ENCODE results near the gene ZBTB40.

The ZBTB40 gene

GRCh38 chr1:22465671-22466070 is 14.0 kb downstream of the ZBTB40 start:
- DNase-seq (ENCODE audit: low read depth) = no peak

DNA sequence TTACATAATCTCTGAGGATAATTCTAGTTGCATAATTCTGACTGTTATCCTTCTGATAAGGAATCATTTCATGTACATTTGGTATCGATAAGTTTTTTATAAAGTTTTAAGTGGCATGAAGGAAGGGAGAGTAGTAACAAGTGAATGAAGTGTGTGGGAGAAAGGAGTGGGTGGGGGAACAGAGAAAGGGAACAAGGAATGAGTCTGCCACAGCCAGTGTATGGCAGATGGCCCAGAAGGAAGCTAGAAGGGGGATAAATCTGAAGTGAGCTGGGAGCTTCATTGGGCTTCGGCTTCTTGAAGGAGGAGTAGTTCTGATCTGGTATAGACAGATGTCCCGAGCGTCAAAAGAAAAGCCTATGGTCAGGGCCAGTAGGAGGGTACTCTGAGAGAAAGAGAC is 18.6 kb downstream of the ZBTB40 start:
- no peak for DNase-seq (ENCODE audit: low read depth)

DNA sequence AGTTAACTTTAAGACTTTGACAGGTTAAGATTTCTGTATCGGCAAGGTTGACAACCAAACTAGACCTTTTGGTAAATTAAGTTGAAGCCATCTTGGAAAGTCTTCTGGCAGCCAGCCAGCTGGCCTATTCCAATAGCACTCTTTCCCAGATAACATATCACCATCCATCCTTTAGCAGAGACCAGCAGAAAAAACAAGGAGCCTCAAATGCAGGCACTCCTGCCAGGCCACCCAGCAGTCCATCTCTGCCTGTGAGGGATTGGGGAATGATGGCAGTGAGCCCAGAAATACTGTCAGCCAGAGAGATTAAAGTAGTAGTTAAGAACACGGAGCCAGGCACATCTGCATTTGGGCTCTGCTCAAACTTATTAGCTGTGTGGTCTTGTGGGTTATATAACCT is 19.4 kb downstream of the ZBTB40 start:
- peak; percentile 43 for DNase-seq (ENCODE audit: low read depth)

DNA sequence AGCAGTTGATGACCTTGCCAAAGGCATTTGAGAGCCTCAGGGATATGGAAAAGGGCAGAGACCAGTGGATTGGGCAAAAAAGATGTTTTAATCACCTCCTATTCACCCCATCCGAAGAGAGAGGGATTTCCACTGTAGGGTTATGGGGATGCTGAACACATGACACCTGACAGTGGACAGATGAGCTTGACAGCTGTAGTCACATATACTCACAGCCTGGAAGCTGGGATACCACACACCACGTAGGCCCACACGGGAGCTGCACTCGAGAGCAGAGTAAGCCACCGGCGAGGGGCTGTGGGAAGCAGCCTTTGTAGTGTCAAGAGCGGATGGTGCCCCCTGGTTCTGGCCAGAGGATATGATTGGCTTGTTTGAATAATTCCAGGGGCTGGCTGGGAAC is 20.0 kb downstream of the ZBTB40 start:
- DNase-seq (ENCODE audit: low read depth) = no peak

DNA sequence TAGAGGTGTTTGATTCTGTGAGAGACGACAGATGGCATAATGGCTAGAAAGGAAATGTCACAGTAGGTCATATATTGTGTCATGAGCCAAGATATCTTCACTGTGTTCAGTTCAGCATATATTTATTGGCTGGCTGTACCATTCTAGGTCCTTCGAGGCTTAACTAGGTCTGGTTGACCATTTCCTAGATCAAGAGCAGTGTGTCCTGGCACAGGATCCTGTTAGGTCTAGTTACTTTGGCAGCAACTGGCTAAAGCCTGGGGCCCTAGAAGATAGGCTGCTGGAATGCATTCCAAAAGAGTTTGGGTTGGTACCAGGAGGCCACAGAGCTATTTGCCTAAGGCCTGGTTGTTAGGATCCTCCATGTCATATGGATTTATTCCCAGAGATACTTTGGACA is 20.9 kb downstream of the ZBTB40 start:
- no peak for DNase-seq (ENCODE audit: low read depth)

DNA sequence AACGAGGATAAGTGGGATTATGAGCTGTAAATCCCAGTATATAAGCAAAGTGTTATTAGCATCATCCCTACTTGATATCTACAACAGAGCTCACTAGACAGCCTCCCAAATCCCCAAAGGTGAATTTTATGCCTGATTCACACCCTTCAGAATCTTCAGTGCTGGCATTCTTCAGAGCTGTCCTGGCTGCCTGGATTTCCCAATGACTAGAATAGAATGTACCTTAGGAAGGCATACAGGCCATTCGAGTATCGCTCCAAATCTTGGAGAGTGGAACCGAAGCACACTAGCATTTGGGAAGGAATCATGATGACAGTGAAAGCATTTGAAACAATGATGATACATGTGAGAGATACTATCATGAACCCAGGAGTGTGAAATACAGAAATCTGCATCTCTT is 22.3 kb downstream of the ZBTB40 start:
- DNase-seq (ENCODE audit: low read depth) = no peak

GRCh38 chr1:22476566-22476965 is 24.9 kb downstream of the ZBTB40 start:
- no peak for DNase-seq (ENCODE audit: low read depth)

- DNase-seq (ENCODE audit: low read depth) = no peak
Measured at GRCh38 chr1:22483121-22483520, 31.5 kb downstream of the ZBTB40 start.

DNA sequence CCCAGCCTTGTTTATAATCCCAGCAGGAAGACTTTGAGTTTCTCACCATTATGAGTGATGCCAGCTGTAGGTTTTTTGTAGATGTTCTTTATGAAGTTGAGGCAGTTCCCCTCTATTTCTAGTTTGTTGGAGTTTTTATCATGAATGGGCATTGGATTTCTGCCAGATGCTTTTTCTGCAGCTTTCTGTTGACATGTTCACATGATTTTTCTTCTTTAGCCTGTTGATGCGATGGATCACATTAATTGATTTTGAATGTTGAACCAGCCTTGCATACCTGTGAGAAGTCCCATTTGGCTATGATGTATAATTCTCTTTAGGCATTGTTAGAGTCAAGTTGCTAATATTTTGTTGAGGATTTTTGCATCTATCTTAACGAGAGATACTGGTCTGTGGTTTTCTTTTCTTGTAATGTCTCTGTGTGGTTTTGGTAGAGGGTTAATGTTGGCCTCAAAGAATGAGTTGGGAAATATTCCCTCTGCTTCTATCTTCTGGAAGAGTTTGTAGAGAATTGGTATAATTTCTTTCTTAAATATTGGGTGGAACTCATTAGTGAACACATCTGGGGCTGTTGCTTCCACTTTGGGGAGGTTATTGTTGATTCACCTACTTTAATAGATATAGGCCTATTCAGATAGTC is 33.2 kb downstream of the ZBTB40 start:
- no peak for DNase-seq (ENCODE audit: low read depth)

GRCh38 chr1:22485431-22485830 is 33.8 kb downstream of the ZBTB40 start:
- DNase-seq (ENCODE audit: low read depth) = no peak

DNA sequence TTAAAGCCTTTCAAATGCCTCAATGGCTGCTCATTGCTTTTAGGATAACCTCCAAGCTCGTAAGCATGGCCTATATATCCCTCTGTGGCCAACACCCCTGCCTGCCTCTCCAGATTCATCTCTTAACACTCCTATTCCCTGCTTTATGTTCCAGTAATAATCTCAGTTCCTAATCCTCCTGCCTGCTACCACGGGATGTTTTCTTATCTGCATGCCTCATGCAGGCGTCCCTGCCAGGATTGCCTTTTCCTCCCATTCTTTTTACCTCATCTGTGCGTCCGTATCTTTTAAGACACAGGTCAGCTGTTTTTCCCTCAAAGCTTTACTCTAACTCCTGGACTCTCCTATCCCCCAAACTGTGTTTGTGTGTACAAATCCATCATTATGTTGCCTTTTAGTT is 36.1 kb downstream of the ZBTB40 start:
- DNase-seq (ENCODE audit: low read depth) = no peak

DNA sequence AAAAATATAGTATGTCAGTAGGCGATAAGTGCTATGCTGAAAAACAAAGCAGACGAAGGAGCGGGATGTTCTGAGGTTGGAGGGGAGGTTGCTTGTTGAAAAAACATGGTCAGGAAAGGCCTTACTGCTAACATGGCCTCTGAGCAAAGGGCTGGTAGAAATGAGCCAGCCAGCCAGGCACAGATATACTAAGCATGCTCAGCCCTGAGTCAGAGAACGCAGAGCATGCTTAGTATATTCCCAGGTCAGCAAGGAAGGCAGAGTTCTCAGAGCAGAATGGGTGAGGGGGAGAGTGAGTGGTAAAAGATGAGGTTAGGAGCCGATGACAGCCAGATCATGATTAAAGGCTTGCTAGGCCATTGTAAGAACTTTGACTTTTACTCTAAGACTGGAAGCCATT is 36.7 kb downstream of the ZBTB40 start:
- DNase-seq (ENCODE audit: low read depth) = no peak

GRCh38 chr1:22489278-22489677 is 37.6 kb downstream of the ZBTB40 start:
- DNase-seq (ENCODE audit: low read depth) = no peak

GRCh38 chr1:22489823-22490222 is 38.2 kb downstream of the ZBTB40 start:
- DNase-seq (ENCODE audit: low read depth) = no peak

- no peak for DNase-seq (ENCODE audit: low read depth)
Measured at GRCh38 chr1:22490309-22490708, 38.7 kb downstream of the ZBTB40 start.

- DNase-seq (ENCODE audit: low read depth) = no peak
Measured at GRCh38 chr1:22491995-22492715, 40.5 kb downstream of the ZBTB40 start.

DNA sequence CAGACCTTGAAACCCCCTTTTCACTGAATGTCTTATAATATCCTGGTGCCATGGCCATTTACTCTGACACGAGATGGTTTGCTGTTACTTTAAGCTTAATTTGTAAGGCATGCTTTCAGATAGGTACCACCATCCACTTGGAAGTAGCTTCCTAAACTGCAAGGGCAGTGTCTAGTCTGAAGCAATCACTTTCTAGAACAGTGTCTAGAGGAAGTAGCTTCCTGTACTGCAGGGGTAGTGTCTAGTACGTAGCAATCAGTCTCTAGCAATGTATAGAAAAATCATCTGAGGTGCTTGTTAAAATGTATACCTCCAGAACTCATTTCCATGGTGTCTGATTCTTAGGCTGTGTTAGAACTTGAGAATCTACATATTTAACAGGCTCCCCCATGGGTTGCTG is 42.5 kb downstream of the ZBTB40 start:
- DNase-seq (ENCODE audit: low read depth) = no peak

DNA sequence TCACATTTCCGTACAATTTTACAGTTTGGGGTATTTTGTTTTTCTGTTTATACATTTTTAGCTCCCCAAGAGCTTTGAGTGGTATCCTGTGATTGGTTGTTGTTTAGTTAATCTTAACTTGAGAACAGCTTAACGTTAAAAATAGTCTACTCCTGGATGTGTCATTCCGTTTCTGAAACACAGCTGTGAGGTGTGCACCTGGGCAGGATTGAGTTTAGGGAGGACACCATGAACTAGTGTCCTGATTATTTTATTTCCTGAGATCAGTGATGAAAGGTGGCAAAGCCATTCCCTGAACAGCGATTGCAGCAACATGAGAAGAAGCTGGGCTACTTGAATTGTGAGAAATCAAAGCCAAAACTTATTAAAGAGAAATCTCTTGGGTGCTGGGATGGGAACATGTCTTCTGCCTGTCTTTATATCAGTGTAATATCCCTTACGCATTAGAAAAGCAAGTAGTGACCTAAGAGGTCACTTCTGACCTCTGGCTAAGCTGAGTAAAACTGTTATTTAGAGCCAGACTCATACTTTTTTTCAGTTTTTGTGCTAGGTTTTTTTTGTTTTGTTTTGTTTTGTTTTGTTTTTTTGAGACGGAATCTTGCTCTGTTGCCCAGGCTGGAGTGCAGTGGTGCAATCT is 43.4 kb downstream of the ZBTB40 start:
- DNase-seq (ENCODE audit: low read depth) = no peak

GRCh38 chr1:22496536-22497160 is 45.0 kb downstream of the ZBTB40 start:
- DNase-seq (ENCODE audit: low read depth) = no peak

DNA sequence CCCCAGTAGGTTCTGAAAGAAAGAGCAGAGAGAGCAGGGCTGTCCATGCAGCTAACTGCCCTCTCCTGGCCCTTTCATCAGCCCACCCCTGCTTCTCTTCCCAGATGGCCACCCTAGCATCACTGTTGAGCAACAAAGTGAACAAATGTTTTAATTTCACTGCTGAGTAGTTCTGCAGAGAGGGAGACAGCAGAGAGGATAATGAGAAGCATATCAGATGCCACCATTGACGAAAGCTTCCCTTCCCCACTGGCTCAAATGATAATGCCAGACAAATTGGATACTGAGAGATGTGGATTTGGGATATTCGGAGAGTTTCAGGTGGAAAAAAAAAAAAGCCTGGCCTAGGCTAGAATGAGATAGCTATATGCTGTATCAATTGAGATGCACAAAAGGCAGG is 46.8 kb downstream of the ZBTB40 start:
- DNase-seq (ENCODE audit: low read depth) = no peak

DNA sequence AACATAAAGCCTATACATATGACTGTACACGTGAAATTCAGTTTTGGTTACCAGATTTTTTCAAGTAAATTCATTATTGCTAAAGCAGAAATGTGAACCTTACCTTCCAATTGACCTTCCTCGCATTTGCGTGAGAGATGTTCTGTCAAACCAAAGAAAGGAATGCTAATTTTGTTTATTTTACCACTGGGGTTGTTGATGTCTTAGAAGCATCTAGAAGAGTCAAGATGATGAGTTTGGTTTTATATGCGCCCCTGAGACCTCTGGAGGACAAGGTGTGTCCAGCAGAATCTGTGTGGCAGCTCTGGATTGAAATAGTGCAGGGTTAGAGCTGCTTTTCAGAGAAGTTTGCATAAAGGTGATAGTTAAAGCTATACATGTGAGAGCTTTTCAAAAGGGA is 48.4 kb downstream of the ZBTB40 start:
- DNase-seq (ENCODE audit: low read depth) = no peak

- peak; percentile 29 for DNase-seq (ENCODE audit: low read depth)
Measured at GRCh38 chr1:22500471-22500870, 48.8 kb downstream of the ZBTB40 start.

DNA sequence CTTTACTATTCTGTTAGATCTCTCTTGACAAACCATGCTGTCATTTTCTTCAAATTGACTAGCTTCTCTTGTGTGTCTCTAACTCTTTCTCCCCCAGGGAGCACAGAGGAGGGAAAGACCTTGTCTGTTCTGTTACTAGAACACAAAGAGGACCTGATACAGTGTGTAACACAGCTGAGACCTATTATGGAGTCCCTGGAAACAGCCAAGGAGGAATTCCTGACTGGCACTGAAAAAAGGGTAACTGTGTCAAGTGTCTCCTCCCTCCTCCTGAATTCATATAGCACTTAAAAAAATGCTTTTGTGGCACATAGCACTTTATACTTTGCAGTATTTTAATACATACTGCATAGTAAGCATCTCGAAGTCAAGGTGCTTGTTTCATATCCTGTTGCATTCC is 50.6 kb downstream of the ZBTB40 start:
- no peak for DNase-seq (ENCODE audit: low read depth)

Measured in fibroblast of the conjunctiva (primary cell).